NK-92 (cell line): ENCODE results near the gene STYXL1.

Source experiments
- DNase-seq: peaks from one replicate; lab custom pipeline; 2025; ENCODE audit not compliant: unreplicated experiment; lab: John Stamatoyannopoulos, UW

The STYXL1 gene

GRCh38 chr7:75995052-75995471 is 52.7 kb downstream of the STYXL1 start:
- no peak for DNase-seq

GRCh38 chr7:75994388-75995051 is 53.3 kb downstream of the STYXL1 start, which contains the start of gene TMEM120A:
TSS of gene TMEM120A (minus strand) at chr7:75994595. CDS start at chr7:75994570, 25 bp downstream.
- DNase-seq, result peak; percentile 53

- DNase-seq, result no peak
Observed at GRCh38 chr7:75993689-75994387, 54.0 kb downstream of the STYXL1 start.

GRCh38 chr7:75992083-75992755 is 55.6 kb downstream of the STYXL1 start:
- DNase-seq, result no peak

GRCh38 chr7:75991531-75992082 is 56.2 kb downstream of the STYXL1 start:
- no peak for DNase-seq

GRCh38 chr7:75989500-75990388 is 58.1 kb downstream of the STYXL1 start:
- no peak for DNase-seq

- DNase-seq, result no peak
Observed at GRCh38 chr7:75988568-75989499, 59.0 kb downstream of the STYXL1 start.

- DNase-seq, result no peak
Observed at GRCh38 chr7:75987805-75988567, 59.8 kb downstream of the STYXL1 start.

- DNase-seq, result no peak
Observed at GRCh38 chr7:75987026-75987804, 60.6 kb downstream of the STYXL1 start.

- no peak for DNase-seq
Observed at GRCh38 chr7:75986147-75986781, 61.5 kb downstream of the STYXL1 start.

GRCh38 chr7:75985518-75986146 is 62.2 kb downstream of the STYXL1 start:
- DNase-seq, result no peak

GRCh38 chr7:75985009-75985517 is 62.7 kb downstream of the STYXL1 start:
- no peak for DNase-seq

GRCh38 chr7:75984130-75985008 is 63.4 kb downstream of the STYXL1 start:
- DNase-seq, result no peak

- no peak for DNase-seq
Observed at GRCh38 chr7:75983471-75984129, 64.2 kb downstream of the STYXL1 start.

GRCh38 chr7:75982306-75983064 is 65.3 kb downstream of the STYXL1 start:
- DNase-seq, result no peak
